Islet of Langerhans (tissue), 1 donor: ENCODE measurements around the gene SLC18A2.
"Not testable (repeated sequence)": the region's sequence is repeated elsewhere in the genome, so short reads cannot be mapped to it uniquely, and the experiment has no call there.

Experiments
- FAIRE-seq: peaks from one replicate; lab custom pipeline; 2011; peaks lifted over from hg19 to GRCh38; lab: Jason Lieb, UNC

SLC18A2 gene

GRCh38 chr10:117240621-117241529 is at the start of gene SLC18A2:
TSS of gene SLC18A2 (plus strand) at chr10:117241114. CDS start at chr10:117241694, 580 bp downstream.
- FAIRE-seq: no peak

GRCh38 chr10:117197189-117197588 is 43.7 kb upstream of the SLC18A2 start, which contains the start of gene KCNK18:
TSS of gene KCNK18 (plus strand) at chr10:117197489. CDS start at chr10:117197489, 0 bp downstream.
- FAIRE-seq: no peak

GRCh38 chr10:117198088-117198487 is 42.8 kb upstream of the SLC18A2 start:
- FAIRE-seq: no peak

GRCh38 chr10:117201826-117202225 is 39.1 kb upstream of the SLC18A2 start:
- FAIRE-seq: no peak

- no peak for FAIRE-seq
Measured at GRCh38 chr10:117204316-117204715, 36.6 kb upstream of the SLC18A2 start.

- no peak for FAIRE-seq
Measured at GRCh38 chr10:117212176-117212575, 28.7 kb upstream of the SLC18A2 start.

- no peak for FAIRE-seq
Measured at GRCh38 chr10:117214401-117214800, 26.5 kb upstream of the SLC18A2 start.

- no peak for FAIRE-seq
Measured at GRCh38 chr10:117215079-117215478, 25.8 kb upstream of the SLC18A2 start.

GRCh38 chr10:117216028-117216427 is 24.9 kb upstream of the SLC18A2 start:
- FAIRE-seq: no peak

GRCh38 chr10:117216611-117217195 is 24.2 kb upstream of the SLC18A2 start:
- FAIRE-seq: no peak

- FAIRE-seq: no peak
Measured at GRCh38 chr10:117217196-117217761, 23.6 kb upstream of the SLC18A2 start.

- no peak for FAIRE-seq
Measured at GRCh38 chr10:117218654-117219053, 22.3 kb upstream of the SLC18A2 start.

- FAIRE-seq: no peak
Measured at GRCh38 chr10:117221156-117221711, 19.7 kb upstream of the SLC18A2 start.

- no peak for FAIRE-seq
Measured at GRCh38 chr10:117222552-117222951, 18.4 kb upstream of the SLC18A2 start.

- no peak for FAIRE-seq
Measured at GRCh38 chr10:117222976-117223692, 17.8 kb upstream of the SLC18A2 start.

- no peak for FAIRE-seq
Measured at GRCh38 chr10:117223693-117224430, 17.1 kb upstream of the SLC18A2 start.

GRCh38 chr10:117224881-117225280 is 16.0 kb upstream of the SLC18A2 start:
- FAIRE-seq: no peak

- no peak for FAIRE-seq
Measured at GRCh38 chr10:117226813-117227451, 14.0 kb upstream of the SLC18A2 start.

GRCh38 chr10:117228210-117228609 is 12.7 kb upstream of the SLC18A2 start:
- FAIRE-seq: no peak

- FAIRE-seq: not testable (repeated sequence)
Measured at GRCh38 chr10:117230107-117230506, 10.8 kb upstream of the SLC18A2 start.
